GM12878 (cell line): ENCODE results near the gene LRP1B.

Experiments
- ASH2L ChIP-seq: fragments of 300-600, 200-600 bp; sonication (generic); IDR thresholded peaks from 2 replicates; pipeline ENCODE4 v1.6.1; 2017; ENCODE audit warnings: low read depth, mild to moderate bottlenecking, borderline replicate concordance
- CTCF ChIP-seq, 3 experiments: IDR thresholded peaks in 2 of 3; conservative IDR thresholded peaks in 1 of 3; 2 replicates each; pipeline ENCODE4 v1.5.1; 2011; ENCODE audit warnings: low read depth in 3 of 3, low read length in 3 of 3, mild to moderate bottlenecking in 3 of 3, control low read depth in 2 of 3, moderate library complexity in 2 of 3, inconsistent platforms in 1 of 3, mixed read lengths in 1 of 3; ENCODE audit not compliant: control insufficient read depth in 2 of 3, insufficient read depth in 1 of 3; ENCODE audit errors: extremely low read depth in 1 of 3
- POLR2A ChIP-seq: IDR thresholded peaks from 2 replicates; pipeline ENCODE4 v1.6.1; 2011; ENCODE audit warnings: low read depth, mild to moderate bottlenecking, low read length
- SIX5 ChIP-seq: IDR thresholded peaks from 2 replicates; pipeline ENCODE4 v1.6.1; 2011; ENCODE audit warnings: mild to moderate bottlenecking, low read depth, low read length, moderate library complexity; ENCODE audit not compliant: severe bottlenecking
- YBX1 ChIP-seq: fragments of 450-650 bp; IDR thresholded peaks from 2 replicates; pipeline ENCODE4 v1.6.1; 2016; ENCODE audit warnings: antibody characterized with exemption

- no peak for TF ChIP-seq POLR2A
- TF ChIP-seq YBX1: no peak
- TF ChIP-seq CTCF (IDR thresholded peaks at IDR 0.05 in 2 of 3, conservative IDR thresholded peaks at IDR 0.05 in 1 of 3; ENCODE audit: control insufficient read depth in 2 of 3, extremely low read depth in 1 of 3, insufficient read depth in 1 of 3, low read depth in 3 of 3, low read length in 3 of 3): no peak
- no peak for TF ChIP-seq ASH2L
- TF ChIP-seq SIX5: no peak
Observed at GRCh38 chr2:140288213-140288612, 1842.6 kb downstream of the LRP1B start.
